Ectodermal cell (in vitro differentiated cells): Measurements from ENCODE around the gene GSG1L.

ENCODE experiments used
- H3K27ac ChIP-seq: 2 replicates; pipeline ENCODE4 v1.7.0; 2013; ENCODE audit warnings: mild to moderate bottlenecking, low read depth, low read length; ENCODE audit not compliant: insufficient read depth, poor library complexity, severe bottlenecking
- H3K27me3 ChIP-seq: 2 replicates; pipeline ENCODE4 v1.7.0; 2013; ENCODE audit warnings: mild to moderate bottlenecking, low read length; ENCODE audit not compliant: insufficient read depth, control insufficient read depth, poor library complexity, severe bottlenecking
- H3K36me3 ChIP-seq: one replicate; pipeline ENCODE4 v1.7.0; 2013; ENCODE audit warnings: low read length; ENCODE audit not compliant: control insufficient read depth, insufficient read depth
- H3K4me1 ChIP-seq: one replicate; pipeline ENCODE4 v1.7.0; 2013; ENCODE audit warnings: low read length; ENCODE audit not compliant: control insufficient read depth, insufficient read depth
- H3K4me3 ChIP-seq: 2 replicates; pipeline ENCODE4 v1.7.0; 2013; ENCODE audit warnings: low read depth, low read length, control low read depth; ENCODE audit not compliant: insufficient read depth
- H3K9me3 ChIP-seq: 2 replicates; pipeline ENCODE4 v1.7.0; 2013; ENCODE audit warnings: mild to moderate bottlenecking, low read length, moderate library complexity; ENCODE audit not compliant: control insufficient read depth
- WGBS, 2 experiments: methylation state at CpG; one replicate each; pipeline ENCODE4 v1.1.7; 2013; ENCODE audit warnings: missing lambda C conversion rate in 2 of 2; 5-methylcytosine and 5-hydroxymethylcytosine counted together

GSG1L gene

GRCh38 chr16:27920391-27920891, 143.1 kb downstream of the GSG1L start:
- no peaks in the 10 kb centered on the region for H3K36me3 ChIP-seq
- WGBS, 2 experiments = 2 to 4% methylated on average over 11 of the region's 11 CpGs
- no peak overlapping the region for H3K27ac ChIP-seq
- peaks cover 4% of the 10 kb centered on the region for H3K27me3 ChIP-seq
- no peak overlapping the region for H3K4me3 ChIP-seq
- no peaks in the 10 kb centered on the region for H3K9me3 ChIP-seq
- peaks cover 18% of the 10 kb centered on the region for H3K4me1 ChIP-seq

GRCh38 chr16:27918755-27919154, 144.8 kb downstream of the GSG1L start:
- Histone ChIP-seq H3K4me3 (no peak overlapping the region), H3K27me3 (peaks cover 4% of the 10 kb centered on the region), H3K36me3 (no peaks in the 10 kb centered on the region), H3K4me1 (peaks cover 18% of the 10 kb centered on the region), H3K27ac (no peak overlapping the region), H3K9me3 (no peaks in the 10 kb centered on the region)
- whole genome bisulfite sequencing, 2 experiments = 74 to 82% methylated on average over 5 of the region's 5 CpGs

GRCh38 chr16:27917949-27918348, 145.6 kb downstream of the GSG1L start:
- WGBS, 2 experiments = 89 to 90% methylated on average over 1 of the region's 1 CpG
- Histone ChIP-seq H3K36me3 (no peaks in the 10 kb centered on the region), H3K9me3 (no peaks in the 10 kb centered on the region)

GRCh38 chr16:27911486-27911885, 152.0 kb downstream of the GSG1L start:
- Histone ChIP-seq H3K9me3 (no peaks in the 10 kb centered on the region), H3K27ac (no peak overlapping the region), H3K4me3 (no peak overlapping the region), H3K27me3 (no peaks in the 10 kb centered on the region), H3K4me1 (no peaks in the 10 kb centered on the region), H3K36me3 (no peaks in the 10 kb centered on the region)
- 37 to 39% methylated on average over 2 of the region's 2 CpGs for WGBS, 2 experiments

More at GRCh38 chr16:27917949-27918348, 145.6 kb downstream of the GSG1L start:
- Histone ChIP-seq H3K27me3 (peaks cover 4% of the 10 kb centered on the region), H3K4me1 (peaks cover 18% of the 10 kb centered on the region), H3K27ac (no peak overlapping the region), H3K4me3 (no peak overlapping the region)

GRCh38 chr16:27907457-27907972, 156.0 kb downstream of the GSG1L start:
- Histone ChIP-seq H3K9me3 (no peaks in the 10 kb centered on the region), H3K27ac (no peak overlapping the region), H3K36me3 (no peaks in the 10 kb centered on the region), H3K4me1 (no peaks in the 10 kb centered on the region), H3K27me3 (no peaks in the 10 kb centered on the region), H3K4me3 (no peak overlapping the region)
- 81 to 82% methylated on average over 1 of the region's 1 CpG for WGBS, 2 experiments

GRCh38 chr16:27906883-27907282, 156.6 kb downstream of the GSG1L start:
- no peaks in the 10 kb centered on the region for H3K9me3 ChIP-seq
- H3K4me1 ChIP-seq = no peaks in the 10 kb centered on the region
- 92 to 93% methylated on average over 3 of the region's 3 CpGs for WGBS, 2 experiments
- H3K27me3 ChIP-seq = no peaks in the 10 kb centered on the region
- no peaks in the 10 kb centered on the region for H3K36me3 ChIP-seq
- no peak overlapping the region for H3K4me3 ChIP-seq
- H3K27ac ChIP-seq = no peak overlapping the region

- no peaks in the 10 kb centered on the region for H3K9me3 ChIP-seq
- no peaks in the 10 kb centered on the region for H3K4me1 ChIP-seq
- no peak overlapping the region for H3K27ac ChIP-seq
- 84 to 85% methylated on average over 12 of the region's 12 CpGs for WGBS, 2 experiments
- no peaks in the 10 kb centered on the region for H3K36me3 ChIP-seq
- H3K27me3 ChIP-seq = no peaks in the 10 kb centered on the region
- no peak overlapping the region for H3K4me3 ChIP-seq
These were observed 160.4 kb downstream of the GSG1L start for GRCh38 chr16:27903046-27903655.

GRCh38 chr16:27902551-27902950, 161.0 kb downstream of the GSG1L start:
- Histone ChIP-seq H3K4me3 (no peak overlapping the region), H3K9me3 (no peaks in the 10 kb centered on the region), H3K27me3 (no peaks in the 10 kb centered on the region), H3K27ac (no peak overlapping the region), H3K36me3 (no peaks in the 10 kb centered on the region), H3K4me1 (no peaks in the 10 kb centered on the region)
- WGBS, 2 experiments = 87% methylated on average over 7 to 8 of the region's 8 CpGs

- Histone ChIP-seq H3K9me3 (no peaks in the 10 kb centered on the region), H3K4me3 (no peak overlapping the region), H3K4me1 (no peaks in the 10 kb centered on the region), H3K27ac (no peak overlapping the region), H3K36me3 (no peaks in the 10 kb centered on the region), H3K27me3 (no peaks in the 10 kb centered on the region)
- WGBS, 2 experiments = 89 to 94% methylated on average over 7 to 8 of the region's 8 CpGs
These were observed 161.6 kb downstream of the GSG1L start for GRCh38 chr16:27901956-27902355.

GRCh38 chr16:27899736-27900135, 163.8 kb downstream of the GSG1L start:
- H3K4me3 ChIP-seq = no peak overlapping the region
- no peak overlapping the region for H3K27ac ChIP-seq
- no peaks in the 10 kb centered on the region for H3K4me1 ChIP-seq
- no peaks in the 10 kb centered on the region for H3K9me3 ChIP-seq
- WGBS, 2 experiments = 83 to 91% methylated on average over 4 of the region's 4 CpGs
- H3K36me3 ChIP-seq = no peaks in the 10 kb centered on the region
- no peaks in the 10 kb centered on the region for H3K27me3 ChIP-seq
